Forelimb muscle (tissue), 1 donor: Measurements from ENCODE around the gene LCN9. TPM values are rescaled to one million over a fixed set of nuclear protein-coding genes. Genes with fewer than 3 reads are reported as not detected.
"Not testable (repeated sequence)": the region's sequence is repeated elsewhere in the genome, so short reads cannot be mapped to it uniquely, and the experiment has no call there.

ENCODE experiments used
- DNase-seq: peaks from one replicate; pipeline ENCODE4 v3.0.0-alpha.2; 2013; ENCODE audit warnings: low read depth
- polyA plus RNA-seq: library from polyadenylated mRNA; unstranded; fragments of 120-200 nt; gene quantifications from one replicate; pipeline ENCODE4 v1.2.1, GENCODE V29; 2013; ENCODE audit not compliant: insufficient read length

The LCN9 gene
- polyA plus RNA-seq, 1 donor: not detected

DNA sequence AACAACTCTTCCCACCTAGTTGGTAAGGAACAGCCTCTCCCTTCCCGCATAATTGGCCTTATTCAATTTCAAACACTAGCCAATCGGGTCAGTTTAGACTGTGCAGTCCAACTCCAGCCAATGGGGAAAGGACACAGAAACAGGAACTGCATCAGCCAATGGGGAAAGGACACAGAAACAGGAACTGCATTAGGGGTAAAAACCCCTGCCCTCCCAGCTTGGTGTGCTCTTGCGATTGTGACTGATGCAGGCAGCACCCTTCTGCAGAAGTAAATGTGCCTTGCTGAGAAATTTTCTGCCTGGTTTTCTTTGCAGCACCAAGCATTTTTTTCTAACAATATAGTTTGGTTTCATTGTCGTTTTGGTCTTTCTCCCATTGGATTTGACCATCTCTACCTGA lies 15.2 kb upstream of the LCN9 start:
- DNase-seq: no peak

DNA sequence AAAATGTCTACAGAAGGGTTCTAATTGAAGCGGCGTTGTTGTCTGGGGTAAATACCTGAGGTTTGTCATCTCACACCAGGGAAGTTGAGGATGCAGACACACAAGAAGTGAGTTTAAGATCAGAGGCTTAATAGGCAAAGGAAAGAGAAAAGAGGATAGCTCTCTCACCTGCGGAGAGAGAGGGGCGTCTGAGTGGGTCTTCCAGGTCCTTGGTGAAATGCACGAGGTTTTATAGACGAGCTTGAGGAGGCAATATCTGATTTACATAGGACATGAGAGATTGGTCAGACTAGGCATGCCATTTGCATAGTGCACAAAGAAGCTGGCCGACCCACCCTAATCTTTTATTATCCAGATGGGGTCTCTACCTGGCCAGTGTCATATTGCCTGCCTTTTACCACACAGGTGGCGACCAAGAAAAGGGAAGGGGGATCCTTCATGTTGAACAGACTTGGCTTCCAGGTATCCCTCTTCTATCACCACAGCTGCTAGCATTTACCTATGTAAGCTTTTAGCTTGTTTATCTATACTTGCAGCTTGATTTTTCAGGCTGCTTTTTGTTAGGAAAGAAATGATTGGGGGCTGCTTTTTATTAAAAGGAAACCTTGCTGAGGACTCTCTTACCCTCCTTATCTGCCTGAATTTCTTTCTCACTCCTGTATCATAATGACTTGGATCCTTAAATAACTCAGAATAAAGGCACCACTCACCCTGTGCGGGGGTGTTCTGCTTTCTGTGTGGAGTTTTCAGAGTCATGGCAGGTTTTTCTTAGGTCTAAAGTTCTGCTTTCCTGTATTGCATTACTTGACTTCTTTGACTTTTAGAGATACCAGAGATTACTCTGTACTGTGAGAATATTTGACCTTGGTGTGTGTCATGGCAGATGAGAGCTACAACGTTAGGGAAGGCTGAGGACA lies 14.4 kb upstream of the LCN9 start:
- no peak for DNase-seq

DNA sequence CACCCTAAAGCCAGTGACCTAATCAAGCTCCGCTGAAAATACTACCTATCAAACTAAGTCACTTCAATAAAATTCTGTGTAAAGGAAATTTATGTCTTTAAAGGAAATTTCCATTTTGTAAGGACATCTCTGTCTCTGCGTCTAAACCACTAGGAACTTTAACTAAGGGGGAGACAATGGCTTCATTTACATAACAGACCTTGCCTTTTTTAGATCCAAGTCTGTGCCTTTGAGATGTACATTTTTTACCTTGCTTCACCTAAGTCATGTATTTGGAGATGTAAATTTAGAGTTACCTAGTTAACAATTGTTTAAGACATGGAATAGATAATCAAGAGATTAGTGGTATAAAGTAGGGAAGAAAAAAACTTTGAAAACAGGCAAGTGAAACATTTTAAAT lies 13.6 kb upstream of the LCN9 start:
- no peak for DNase-seq

DNA sequence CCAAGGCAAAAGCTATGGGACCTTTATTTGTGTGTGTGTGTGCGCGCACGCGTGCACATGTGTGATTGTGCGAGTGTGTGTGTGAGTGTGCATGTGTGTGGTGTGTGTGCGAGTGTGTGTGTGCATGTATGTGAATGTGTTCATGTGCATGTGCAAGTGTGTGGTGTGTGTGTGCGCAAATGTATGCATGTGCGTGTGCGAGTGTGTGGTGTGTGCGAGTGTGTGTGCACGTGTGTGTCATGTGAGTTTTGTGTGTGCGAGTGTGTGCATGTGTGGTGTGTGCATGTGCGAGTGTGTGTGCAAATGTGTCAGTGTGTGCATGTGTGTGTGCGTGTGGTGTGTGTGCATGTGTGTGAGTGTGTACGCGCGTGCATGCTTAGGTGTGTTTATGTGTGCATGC lies 12.7 kb upstream of the LCN9 start:
- DNase-seq: no peak

DNA sequence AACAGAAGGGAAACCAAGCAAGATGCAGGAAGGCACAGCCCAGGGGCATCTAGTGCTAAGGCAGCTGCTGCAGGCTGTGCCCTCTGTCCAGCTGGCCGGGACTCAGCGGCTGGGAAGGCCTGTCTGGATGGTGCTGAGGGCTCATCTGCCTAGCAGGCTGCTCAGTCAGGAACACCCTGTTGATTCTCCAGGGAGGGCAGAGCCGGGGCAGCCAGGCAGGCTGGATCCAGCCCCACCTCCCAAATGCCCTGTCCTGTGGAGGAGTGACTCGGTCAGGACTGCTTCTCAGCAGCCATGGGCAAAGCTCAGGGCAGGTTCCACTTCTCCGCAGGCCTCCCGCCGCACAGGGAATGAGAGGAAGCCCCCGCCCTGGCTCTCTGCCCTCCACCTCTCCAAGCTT lies 7.8 kb upstream of the LCN9 start:
- DNase-seq: no peak

DNA sequence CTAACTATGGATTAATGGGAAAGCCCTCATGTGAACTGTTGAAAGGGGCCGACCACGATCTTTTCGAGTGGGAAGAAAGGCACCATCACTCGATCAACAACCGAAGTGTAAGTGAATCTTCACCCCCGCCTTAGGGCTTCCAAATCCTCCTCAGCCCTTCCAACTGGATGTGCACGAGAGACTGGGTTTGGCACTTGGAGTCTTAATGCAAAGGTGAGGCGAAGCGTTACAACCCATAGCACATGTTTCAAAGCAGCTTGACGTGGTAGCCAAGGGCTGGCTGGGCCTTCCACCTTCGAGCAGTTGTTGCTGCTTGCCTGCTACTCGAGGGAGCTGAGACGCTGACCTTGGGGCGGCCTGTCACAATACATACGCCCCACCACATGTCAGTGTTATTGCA lies 5.7 kb upstream of the LCN9 start:
- no peak for DNase-seq

DNA sequence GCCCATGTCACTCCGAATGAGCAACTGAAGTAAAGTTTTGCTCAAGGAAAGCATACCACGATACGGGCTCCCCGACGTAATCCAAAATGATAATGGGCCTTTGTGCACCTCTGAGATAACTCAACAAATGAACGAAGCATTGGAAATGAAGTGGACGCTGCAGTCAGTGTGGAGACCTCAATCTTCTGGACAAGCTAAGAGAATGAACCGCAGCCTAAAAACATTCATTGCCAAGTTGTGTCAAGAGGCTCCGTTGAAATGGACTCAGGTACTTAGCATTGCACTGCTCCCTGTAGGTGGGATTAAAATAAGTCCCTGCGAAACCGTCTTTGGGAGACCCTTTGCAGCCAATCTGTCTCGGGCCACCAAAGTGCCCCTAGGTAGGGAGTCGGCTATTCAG lies 3.9 kb upstream of the LCN9 start:
- no peak for DNase-seq

DNA sequence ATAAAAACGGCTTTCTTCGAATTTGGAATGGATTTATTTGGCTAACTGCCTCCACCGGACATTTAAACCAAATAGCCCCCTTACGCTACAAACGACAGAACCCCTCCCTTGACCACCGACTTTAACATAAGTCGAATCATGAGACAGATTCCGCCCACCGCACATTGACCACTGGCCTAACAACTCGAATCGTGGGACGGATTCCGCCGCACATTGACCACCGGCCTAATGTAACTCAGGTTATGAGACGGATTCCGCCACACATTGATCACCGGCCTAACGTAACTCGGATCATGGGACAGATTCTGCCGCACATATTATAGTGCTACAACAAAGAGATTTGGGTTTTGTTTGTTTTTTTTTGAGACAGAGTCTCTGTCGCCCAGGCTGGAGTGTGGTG lies 2.7 kb upstream of the LCN9 start:
- DNase-seq: no peak

DNA sequence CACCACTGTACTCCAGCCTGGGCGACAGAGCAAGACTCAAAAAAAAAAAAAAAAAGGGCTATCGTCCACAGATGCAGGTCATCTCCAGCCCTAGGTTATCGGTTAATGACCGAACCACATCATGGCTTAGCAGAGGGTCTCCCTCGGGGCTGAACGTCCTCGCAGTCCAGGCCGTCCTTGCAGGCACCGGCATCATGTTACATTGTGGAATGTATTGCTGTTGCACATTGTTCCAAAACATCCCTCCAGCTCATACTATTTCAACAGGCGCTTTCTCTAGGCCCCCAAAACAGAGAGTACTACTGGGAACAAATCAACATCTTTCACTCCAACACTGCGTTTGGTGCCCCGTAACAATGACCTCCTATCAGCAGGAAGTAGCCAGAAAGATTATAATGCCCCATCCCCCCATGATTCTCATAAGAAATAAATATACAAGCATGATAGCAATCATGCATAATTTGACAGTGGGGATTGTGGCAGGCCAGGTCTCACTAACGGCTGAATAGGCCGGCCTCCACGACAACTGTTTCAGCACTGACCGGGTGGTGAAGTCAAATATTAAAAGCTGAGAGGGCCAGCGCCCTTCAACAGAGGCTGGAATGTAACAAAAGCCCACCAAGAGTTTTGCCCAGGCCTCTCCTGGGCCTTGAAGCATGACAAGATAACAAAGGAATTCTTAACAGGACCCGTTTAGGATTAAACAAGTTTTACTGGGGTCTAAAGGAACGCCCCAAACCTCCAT lies 1.1 kb upstream of the LCN9 start:
- peak; percentile 13 for DNase-seq

DNA sequence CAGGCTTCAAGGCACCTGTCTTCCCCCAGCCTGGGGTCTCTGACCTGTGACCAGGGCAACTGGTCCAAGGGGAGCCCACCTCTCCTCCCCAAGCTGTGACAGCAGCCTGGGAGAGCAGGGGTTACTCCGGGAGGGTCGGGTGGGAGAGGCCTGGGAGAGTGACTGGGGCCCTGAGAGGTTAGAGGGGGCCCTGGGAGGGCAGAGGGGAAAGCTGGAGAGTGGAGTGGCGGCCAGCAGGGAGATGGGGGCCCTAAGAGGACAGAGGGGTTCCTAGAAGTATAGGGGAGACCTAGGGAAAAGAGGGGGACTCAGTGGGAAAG lies 302 bp downstream of the LCN9 start:
- DNase-seq: no peak

DNA sequence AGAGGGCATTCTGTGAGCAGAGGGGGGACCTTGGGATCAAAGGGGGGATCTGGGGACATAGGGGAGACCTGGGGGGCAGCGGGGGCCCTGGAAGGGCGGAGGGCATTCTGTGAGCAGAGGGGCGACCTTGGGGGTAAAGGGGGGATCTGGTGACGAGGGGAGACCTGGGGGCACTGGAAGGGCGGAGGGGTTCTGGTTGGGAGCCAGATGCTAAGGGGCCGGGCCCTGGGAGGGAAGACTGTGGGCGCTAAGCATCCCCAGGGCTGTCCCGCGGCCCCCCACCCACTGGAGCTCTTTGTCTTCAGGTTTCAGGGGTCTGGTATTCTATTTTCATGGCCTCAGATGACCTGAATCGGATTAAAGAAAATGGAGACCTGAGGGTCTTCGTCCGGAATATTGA lies 748 bp downstream of the LCN9 start:
- DNase-seq: no peak

DNA sequence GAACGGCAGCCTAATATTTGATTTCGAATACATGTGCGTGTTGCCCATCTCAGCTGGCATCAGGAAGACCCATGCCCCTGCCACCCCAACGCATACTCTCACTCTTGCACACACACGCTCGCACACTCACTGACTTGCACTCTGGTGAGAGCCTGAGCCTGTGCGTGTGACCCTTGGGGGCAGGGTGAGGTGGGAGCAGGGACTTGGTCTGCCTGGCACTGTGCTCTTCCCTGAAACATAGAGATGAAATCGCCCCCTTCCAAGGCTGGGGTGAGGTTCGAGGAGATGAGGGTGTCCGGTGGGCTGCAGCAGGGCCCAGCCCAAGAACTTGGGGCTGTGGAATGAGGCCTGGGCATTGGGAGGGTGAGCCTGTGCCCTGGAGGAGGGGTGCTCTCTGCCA lies 1.2 kb downstream of the LCN9 start:
- no peak for DNase-seq

DNA sequence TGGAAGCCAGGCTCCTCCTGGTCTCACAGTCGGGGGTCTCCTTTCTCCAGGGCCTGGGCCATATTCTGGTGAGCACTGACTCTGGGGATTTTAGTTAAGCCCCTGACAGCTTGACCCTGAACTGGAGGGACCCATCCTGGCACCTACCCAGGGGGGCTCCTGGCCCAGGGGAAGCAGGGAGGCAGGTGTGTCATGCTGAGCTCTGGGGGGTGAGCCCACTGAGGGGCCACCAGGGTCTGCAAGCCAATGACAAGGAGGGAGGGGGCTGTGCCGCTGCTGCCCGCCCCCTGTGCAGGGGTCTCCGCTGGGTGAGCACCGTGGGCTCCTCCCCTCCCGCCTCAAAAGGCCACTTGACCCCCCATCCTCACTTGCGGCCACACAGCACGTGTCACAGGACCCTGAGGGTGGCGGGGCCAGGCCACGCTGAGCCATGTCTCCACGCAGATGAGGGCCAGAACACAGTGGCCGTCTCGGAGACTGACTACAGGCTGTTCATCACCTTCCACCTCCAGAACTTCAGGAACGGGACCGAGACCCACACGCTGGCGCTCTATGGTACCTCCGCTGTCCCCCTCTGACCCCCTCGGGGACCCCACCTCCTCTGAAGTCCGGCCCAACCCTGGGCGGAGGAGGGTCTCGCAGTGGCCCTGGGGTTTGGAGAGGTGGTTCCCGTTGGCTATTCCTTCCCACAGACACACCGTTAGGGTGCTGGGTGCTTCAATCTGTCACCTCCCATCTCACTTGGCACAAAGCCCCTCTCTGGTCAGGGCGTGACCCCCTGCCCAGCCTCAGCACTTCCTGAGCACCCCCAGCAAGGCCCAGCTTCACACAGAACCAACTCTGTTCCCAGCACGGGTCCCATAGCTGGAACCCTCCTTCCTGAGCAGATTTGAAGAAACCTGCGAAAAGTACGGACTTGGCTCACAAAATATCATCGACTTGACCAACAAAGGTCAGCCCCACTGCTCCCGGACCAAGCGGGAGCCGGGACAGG lies 2.0 kb downstream of the LCN9 start:
- no peak for DNase-seq

DNA sequence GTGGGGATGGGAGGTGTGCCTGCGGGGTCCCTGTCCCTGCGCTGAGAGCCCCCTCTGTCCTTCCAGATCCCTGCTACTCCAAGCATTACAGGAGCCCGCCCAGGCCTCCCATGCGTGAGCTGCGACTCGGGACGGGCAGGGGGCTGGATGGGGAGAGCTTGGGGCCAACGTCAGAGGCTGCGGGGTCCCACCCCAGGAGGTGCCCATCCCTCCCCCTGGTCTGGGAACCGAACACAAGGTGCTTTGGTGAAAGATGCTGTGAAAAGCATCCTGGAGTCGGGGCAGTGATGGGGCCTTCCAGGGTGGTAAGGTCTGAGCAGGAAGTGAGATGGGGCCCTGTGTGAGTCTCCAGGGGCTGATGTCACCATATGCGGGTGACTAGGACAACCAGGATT lies 2.7 kb downstream of the LCN9 start:
- DNase-seq: no peak

DNA sequence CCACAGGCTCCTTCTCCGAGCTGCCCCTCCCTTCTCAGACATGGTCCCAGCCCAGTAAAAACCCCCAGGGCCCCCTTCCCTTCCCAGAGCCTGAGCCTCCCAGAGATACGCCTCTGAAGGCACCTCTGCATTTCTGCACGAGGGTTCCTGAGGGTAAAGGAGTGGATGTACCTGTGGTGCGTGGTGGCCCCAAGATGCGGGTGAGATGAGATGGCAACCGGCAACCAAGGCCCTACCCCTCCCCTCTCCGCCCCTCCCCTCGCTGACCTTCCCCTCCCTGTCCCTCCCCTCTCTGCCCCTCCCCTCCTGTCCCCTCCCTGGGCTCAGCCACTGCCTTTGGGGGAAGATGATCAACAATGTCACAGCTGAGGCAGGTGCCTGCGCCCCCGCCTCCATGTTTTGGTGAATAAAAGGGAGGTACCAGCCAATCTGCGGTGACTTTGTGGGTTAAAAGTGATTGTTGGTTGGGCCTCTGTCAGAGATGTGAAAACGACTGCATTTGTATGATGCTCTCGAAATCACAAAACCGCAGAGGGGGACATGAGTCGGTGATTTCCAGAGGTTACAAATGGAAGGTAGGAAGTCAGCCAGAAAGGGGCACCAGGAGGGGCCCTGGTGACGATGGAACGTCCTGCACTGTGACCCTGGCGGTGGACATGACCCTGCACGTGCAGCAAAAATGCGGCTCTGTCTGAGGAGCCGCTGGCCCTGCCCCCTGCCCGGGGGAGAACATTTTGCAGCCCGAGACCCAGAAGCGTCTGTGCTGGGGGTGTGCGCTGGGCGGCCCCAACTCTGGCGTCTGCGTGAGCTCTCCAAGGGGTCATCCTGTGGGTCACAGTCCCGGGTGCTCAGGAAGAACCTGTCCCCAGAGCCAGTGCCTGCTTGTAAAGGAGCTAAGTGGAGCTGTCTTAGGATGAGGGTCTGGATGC lies 3.7 kb downstream of the LCN9 start:
- no peak for DNase-seq

DNA sequence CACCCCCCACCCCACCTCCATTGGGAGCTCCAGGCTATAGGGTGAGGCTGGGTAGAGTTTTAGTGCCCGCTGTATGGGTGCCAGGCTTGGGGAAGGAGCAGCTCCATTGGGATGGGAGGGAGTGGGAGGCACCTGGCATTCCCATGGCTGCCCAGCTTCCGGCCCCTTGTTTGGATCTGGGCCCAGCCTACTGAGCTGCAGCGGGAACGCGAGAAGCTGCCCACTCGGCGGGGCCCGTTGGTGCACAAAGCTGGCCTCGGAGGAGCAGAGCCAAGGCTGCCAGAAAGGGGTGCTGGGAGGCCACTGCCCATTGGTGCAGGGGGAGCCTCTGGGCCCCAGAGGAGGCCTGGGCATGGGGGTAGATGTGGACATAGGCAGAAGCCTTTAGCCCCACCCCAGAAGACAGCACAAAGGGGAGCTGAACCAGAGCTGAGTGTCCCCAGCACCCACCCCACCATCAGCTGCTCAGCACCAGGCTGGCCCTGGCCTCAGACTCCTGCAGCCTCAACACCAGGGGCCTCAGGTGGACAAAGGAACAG lies 4.4 kb downstream of the LCN9 start:
- DNase-seq: no peak

DNA sequence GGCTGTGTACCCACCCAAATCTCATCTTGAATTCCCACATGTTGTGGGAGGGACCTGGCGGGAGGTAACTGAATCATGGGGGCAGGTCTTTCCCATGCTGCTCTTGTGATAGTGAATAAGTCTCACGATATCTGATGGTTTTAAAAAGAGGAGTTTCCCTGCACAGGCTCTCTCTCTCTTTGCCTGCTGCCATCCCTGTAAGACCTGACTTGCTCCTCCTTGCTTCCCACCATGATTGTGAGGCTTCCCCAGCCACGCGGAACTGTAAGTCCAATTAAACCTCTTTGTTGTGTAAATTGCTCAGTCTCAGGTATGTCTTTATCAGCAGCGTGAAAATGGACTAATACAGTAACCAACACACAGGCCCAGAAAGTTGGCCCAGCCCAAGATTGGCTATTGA lies 5.9 kb downstream of the LCN9 start:
- DNase-seq: not testable (repeated sequence)

DNA sequence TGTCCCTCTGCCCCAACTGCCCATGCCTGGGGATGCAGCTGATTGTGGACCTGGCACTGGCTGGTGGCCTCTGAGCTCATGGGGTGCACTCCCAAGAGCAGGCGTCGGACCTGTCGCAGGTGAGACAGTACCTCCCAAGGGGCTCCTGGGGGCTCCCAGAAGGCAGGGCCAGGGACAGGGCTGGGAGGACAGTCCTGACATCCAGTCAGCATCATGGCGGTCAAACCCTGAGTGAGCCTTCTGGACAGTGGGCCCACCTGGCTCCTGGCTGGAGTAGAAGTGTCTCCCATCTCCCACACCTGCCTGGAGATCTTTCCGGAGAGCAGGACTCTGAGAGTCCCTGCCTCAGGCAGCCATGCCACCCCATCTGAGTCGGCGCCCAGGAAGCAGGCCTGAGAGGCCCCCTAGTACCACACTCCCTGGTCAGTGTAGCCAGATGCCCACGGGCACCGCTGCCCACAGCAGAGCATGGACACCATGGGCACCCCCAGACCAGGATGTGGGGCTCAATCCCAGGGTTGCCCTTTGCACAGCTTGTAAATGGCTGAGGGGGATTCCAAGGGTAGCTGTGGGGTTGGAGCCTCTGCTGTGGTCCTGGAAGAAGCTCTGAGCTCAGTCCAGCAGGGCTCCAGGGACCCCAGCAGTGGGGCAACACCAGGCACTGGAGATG lies 6.6 kb downstream of the LCN9 start:
- no peak for DNase-seq

DNA sequence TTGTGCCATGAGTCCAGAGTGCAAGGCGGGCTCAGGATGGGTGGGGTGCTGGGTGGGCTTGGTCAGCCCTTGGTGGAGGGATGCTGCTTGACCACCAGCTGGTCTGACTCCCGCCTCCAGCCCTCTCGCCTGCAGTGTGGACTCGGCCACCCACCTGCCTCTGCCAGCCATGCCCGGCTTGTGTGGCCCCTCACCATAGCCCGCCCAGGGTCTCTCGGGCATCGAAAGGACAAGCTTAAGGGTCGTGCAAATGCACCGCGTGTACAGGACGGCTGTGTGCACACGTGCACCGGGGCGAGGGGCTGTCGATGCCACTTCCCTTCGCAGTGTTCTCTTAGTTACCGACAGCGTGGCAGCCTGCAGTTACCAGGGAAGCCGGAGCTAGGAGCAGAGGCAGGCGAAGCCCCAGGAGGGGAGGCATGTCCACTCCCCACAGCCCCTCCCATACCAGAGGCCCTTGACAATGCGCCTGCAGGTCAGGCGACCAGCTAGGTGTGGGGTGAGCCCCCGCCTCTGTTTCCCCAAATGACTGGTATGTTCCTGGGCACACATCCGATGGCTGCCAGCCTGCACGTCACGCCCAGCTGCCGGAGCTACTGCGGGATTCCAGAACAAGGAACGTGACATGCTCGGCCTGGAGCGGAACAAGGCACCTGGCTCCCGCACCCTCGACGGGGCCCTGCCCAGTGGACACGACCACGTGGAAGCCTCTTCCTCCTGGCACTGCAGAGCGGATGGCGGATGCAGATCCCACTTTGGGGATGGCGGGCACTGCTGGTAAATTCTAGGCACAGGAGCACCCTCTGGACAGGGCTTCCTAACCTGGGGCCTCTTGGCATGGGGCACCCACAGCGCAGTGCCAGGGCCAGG lies 7.8 kb downstream of the LCN9 start:
- no peak for DNase-seq
